Endometrium (tissue), 2 donors: ENCODE data around the gene MCTP1.

Experiments
- FAIRE-seq: peaks from 2 replicates; lab custom pipeline; 2012; peaks lifted over from hg19 to GRCh38; lab: Jason Lieb, UNC
- donor health status: control.
- donor health status: control.

Gene MCTP1

DNA sequence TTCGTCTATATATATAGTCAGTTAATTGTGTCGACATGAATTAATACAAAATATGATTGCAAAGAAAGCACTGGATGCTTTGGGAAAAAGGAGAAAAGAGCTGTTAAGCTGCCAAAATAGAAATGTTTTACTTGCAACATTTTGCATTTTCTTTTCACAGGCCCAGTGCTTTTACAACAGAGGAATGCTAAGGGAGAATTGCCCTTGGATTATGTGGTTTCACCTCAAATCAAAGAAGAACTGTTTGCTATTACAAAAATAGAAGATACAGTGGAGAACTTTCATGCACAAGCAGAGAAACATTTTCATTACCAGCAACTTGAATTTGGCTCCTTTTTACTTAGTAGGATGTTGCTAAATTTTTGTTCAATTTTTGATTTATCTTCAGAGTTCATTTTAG, 590.2 kb downstream of the MCTP1 start:
- no peak for FAIRE-seq

DNA sequence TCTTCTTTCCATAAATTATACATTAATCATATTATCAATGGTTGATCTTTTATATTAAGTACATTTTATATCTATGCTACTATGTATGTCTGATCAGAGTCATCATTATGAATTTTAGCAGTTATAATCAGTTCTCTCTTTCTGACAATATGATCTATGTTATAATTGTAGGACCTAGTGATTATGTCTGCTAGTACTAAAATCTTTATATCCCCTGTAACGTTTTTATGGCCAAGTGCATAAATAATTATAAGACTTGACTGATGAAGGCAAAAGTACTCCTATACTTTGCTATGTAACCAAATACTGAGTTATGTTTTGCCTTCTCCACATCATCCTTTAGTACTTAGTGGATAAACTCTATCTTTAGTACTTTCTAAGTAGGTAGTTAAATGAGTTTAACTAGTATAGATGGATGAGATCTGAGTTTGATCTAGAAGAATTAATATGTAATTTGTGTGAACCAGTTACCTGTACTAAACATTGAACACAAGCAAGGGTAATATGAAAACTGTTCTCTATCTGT, 591.0 kb downstream of the MCTP1 start:
- FAIRE-seq = no peak

GRCh38 chr5:94693043-94693822, 591.7 kb downstream of the MCTP1 start:
- FAIRE-seq = peak; percentile 88

- no peak for FAIRE-seq
These were observed 592.3 kb downstream of the MCTP1 start for GRCh38 chr5:94692581-94692980.

DNA sequence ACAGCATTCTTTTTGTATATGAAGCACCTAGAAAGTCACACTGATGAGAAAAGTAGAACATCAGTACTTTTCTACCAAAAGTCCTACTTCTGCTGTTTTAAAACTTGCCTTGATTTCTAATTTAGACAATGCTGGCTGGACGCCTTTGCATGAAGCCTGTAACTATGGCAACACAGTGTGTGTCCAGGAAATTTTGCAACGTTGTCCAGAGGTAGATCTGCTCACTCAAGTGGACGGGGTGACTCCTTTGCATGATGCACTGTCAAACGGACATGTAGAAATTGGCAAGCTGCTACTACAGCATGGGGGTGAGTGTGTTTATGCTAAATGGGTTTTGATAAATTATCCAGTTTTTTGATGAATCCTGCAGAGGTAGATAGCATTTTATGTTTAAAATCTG, 592.9 kb downstream of the MCTP1 start:
- no peak for FAIRE-seq

GRCh38 chr5:94691291-94691690, 593.6 kb downstream of the MCTP1 start:
- FAIRE-seq = no peak

DNA sequence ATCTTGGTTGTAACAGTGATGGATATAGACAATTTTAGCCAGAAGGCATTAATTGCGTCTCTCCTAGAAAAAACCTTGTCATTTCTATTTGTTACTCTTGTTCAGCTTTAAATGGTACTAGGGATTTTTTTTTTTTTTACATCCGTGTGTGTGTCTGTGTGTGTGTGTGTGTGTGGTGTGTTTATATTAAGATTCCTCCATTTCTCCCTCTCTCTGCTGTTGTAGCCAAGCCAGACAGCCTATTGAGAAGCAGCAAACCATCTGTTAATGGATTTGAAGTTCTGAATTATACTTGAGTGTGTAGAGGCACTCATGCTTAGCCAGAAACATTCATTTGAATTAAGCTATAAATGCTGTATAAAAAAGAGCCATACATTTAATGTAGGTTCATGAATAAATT, 594.1 kb downstream of the MCTP1 start:
- no peak for FAIRE-seq

DNA sequence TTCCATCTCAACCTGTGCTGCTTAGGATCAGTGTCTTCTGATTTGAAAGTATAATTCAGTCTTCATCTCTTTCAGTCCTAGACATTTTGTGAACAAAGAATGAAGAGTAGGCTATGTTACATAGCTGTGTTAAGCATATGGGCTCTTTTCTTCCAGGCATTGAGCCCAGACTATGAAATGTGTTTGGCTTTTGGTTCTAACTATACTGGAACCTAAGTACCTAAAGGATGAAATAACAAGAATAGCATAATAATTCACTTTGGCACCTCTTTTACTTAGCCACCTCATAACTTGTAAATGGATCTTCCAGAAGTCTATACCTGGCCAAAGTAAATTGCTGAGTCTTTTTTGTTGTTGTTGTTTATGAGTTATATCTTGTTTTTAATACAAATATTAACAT, 595.0 kb downstream of the MCTP1 start:
- no peak for FAIRE-seq

GRCh38 chr5:94682814-94683520, 601.9 kb downstream of the MCTP1 start:
- FAIRE-seq = peak; percentile 23

DNA sequence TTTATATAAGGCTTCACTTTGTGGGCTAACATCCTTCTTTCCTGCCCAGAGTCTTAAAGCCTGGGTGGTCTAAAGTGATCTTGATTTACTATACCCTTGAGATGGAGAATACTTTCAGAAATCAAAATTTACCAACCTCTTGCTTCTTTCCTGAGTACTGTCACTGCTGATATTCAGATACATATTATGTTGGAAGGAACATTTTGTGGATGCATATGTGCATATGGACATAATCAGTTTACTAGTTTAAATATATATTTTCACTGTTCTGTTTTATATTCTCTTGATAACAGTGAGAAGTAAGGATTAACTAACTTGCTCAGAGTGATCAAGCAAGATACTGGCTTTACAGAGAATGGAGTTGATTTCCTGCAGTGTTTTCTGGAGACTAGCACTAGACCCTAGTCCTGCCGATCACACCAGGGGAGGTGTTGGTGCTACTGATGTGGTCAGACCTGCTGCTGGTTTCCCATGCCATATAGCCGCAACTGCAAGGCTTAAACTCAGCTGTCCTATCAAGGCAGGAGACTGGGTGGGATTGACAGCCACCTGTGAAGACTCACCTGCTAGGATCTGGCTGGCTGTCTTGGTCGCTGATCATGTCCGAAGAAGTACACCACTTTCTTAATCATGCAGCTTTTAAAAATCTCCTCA, 608.8 kb downstream of the MCTP1 start:
- no peak for FAIRE-seq

- FAIRE-seq = peak; percentile 18
These were observed 610.2 kb downstream of the MCTP1 start for GRCh38 chr5:94674490-94675382.

GRCh38 chr5:94672746-94673145, 612.1 kb downstream of the MCTP1 start:
- no peak for FAIRE-seq

GRCh38 chr5:94670726-94671125, 614.2 kb downstream of the MCTP1 start:
- no peak for FAIRE-seq

GRCh38 chr5:94667937-94668336, 617.0 kb downstream of the MCTP1 start:
- FAIRE-seq = no peak

- no peak for FAIRE-seq
These were observed 623.8 kb downstream of the MCTP1 start for GRCh38 chr5:94661086-94661485.

- no peak for FAIRE-seq
These were observed 624.4 kb downstream of the MCTP1 start for GRCh38 chr5:94660506-94660905.

DNA sequence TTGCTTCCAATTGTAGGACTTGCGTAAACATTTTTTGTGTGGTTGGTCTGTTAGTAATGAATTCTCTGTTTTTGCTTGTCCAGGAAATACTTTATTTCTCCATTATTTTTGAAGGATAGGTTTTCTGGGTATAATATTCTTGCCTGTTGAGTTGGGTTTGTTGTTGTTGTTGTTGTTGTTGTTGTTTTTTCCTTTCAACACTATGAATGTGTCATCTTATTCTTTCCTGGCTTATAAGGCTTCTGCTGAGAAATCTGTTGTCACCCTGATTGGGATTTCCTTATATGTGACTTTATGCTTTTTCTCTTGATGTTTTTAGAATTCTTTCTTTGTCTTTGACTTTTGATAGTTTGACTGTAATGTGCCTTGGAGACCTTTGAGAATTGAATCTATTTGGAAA, 626.6 kb downstream of the MCTP1 start:
- no peak for FAIRE-seq
